SK-MEL-5 (cell line): Measurements from ENCODE around the gene PTPRG. TPM values are rescaled to one million over a fixed set of nuclear protein-coding genes. Genes with fewer than 3 reads are reported as not detected.

Experiments
- DNase-seq: peaks from one replicate; pipeline ENCODE4 v3.0.0-alpha.2; 2016; ENCODE audit warnings: low read depth, low spot score
- in situ Hi-C: cut with HindIII; loops from 2 replicates; pipeline ENCODE4 v1.10.0; 2016; ENCODE audit warnings: low sequenced_read_pairs, high pct_unique_total_duplicates, low pct_unique_long_range_greater_than_20kb
- total RNA-seq: library from RNA; depleted of rRNA; stranded (reverse); fragments of >200 nt; shearing (Covaris generic); gene quantifications from 2 replicates; pipeline ENCODE4 v1.2.3, GENCODE V29; 2014

The PTPRG gene
- total RNA-seq, 1 experiment from 2014 or later, result 35.3 TPM

- in situ Hi-C loops, result no loop called here
Observed at GRCh38 chr3:62098646-62099365, 537.4 kb downstream of the PTPRG start.

GRCh38 chr3:62100282-62100989 is 539.1 kb downstream of the PTPRG start:
- in situ Hi-C loops, result no loop called here
- DNase-seq, result peak; percentile 4

More at GRCh38 chr3:62098646-62099365, 537.4 kb downstream of the PTPRG start:
- no peak for DNase-seq

- DNase-seq, result no peak
- in situ Hi-C loops, result no loop called here
Observed at GRCh38 chr3:62101488-62101887, 540.1 kb downstream of the PTPRG start.

GRCh38 chr3:62103531-62103930 is 542.2 kb downstream of the PTPRG start:
- in situ Hi-C loops, result no loop called here
- no peak for DNase-seq

- in situ Hi-C loops, result no loop called here
Observed at GRCh38 chr3:62109534-62109933, 548.2 kb downstream of the PTPRG start.

GRCh38 chr3:62110443-62111225 is 549.3 kb downstream of the PTPRG start:
- DNase-seq, result no peak
- in situ Hi-C loops, result no loop called here

More at GRCh38 chr3:62109534-62109933, 548.2 kb downstream of the PTPRG start:
- peak; percentile 32 for DNase-seq

- in situ Hi-C loops, result no loop called here
- DNase-seq, result no peak
Observed at GRCh38 chr3:62113092-62113491, 551.7 kb downstream of the PTPRG start.

GRCh38 chr3:62114763-62115162 is 553.4 kb downstream of the PTPRG start:
- in situ Hi-C loops, result no loop called here
- no peak for DNase-seq

GRCh38 chr3:62117903-62118548 is 556.7 kb downstream of the PTPRG start:
- in situ Hi-C loops, result no loop called here
- DNase-seq, result no peak

GRCh38 chr3:62119139-62119538 is 557.8 kb downstream of the PTPRG start:
- no peak for DNase-seq
- in situ Hi-C loops, result no loop called here

GRCh38 chr3:62122819-62123218 is 561.4 kb downstream of the PTPRG start:
- in situ Hi-C loops, result no loop called here
- DNase-seq, result no peak

GRCh38 chr3:62125380-62125779 is 564.0 kb downstream of the PTPRG start:
- no peak for DNase-seq
- in situ Hi-C loops, result no loop called here

GRCh38 chr3:62127116-62127515 is 565.7 kb downstream of the PTPRG start:
- no peak for DNase-seq
- in situ Hi-C loops, result no loop called here

GRCh38 chr3:62128051-62128450 is 566.7 kb downstream of the PTPRG start:
- in situ Hi-C loops, result no loop called here
- no peak for DNase-seq

GRCh38 chr3:62128681-62129080 is 567.3 kb downstream of the PTPRG start:
- no peak for DNase-seq
- in situ Hi-C loops, result no loop called here

GRCh38 chr3:62131050-62131449 is 569.7 kb downstream of the PTPRG start:
- in situ Hi-C loops, result no loop called here
- DNase-seq, result no peak

GRCh38 chr3:62131620-62132019 is 570.2 kb downstream of the PTPRG start:
- peak; percentile 54 for DNase-seq
- in situ Hi-C loops, result no loop called here

- in situ Hi-C loops, result no loop called here
- no peak for DNase-seq
Observed at GRCh38 chr3:62132027-62132602, 570.7 kb downstream of the PTPRG start.
